Measurements from ENCODE around the gene RAB14. TPM values are rescaled to one million over a fixed set of nuclear protein-coding genes. Genes with fewer than 3 reads are reported as not detected.
"Not testable (repeated sequence)": the region's sequence is repeated elsewhere in the genome, so short reads cannot be mapped to it uniquely, and the experiment has no call there.

The RAB14 gene
- polyA plus RNA-seq, 3 donors = 108 to 111 (median 110) TPM

- no peak for DNase-seq (ENCODE audit: low read depth in 3 of 3, low spot score in 2 of 3)
Observed at GRCh38 chr9:121192959-121193640, 8.6 kb downstream of the RAB14 start.

GRCh38 chr9:121192518-121192917 lies 9.2 kb downstream of the RAB14 start:
- no peak for DNase-seq (ENCODE audit: low read depth in 3 of 3, low spot score in 2 of 3)

- DNase-seq (ENCODE audit: low read depth in 3 of 3, low spot score in 2 of 3) = no peak
Observed at GRCh38 chr9:121191235-121191634, 10.4 kb downstream of the RAB14 start.

GRCh38 chr9:121189660-121190059 lies 12.0 kb downstream of the RAB14 start:
- DNase-seq (ENCODE audit: low read depth in 3 of 3, low spot score in 2 of 3) = no peak

- no peak for DNase-seq (ENCODE audit: low read depth in 3 of 3, low spot score in 2 of 3)
Observed at GRCh38 chr9:121189006-121189405, 12.7 kb downstream of the RAB14 start.

GRCh38 chr9:121187636-121188305 lies 13.9 kb downstream of the RAB14 start:
- no peak for DNase-seq (ENCODE audit: low read depth in 3 of 3, low spot score in 2 of 3)

GRCh38 chr9:121185774-121186403 lies 15.8 kb downstream of the RAB14 start:
- no peak for DNase-seq (ENCODE audit: low read depth in 3 of 3, low spot score in 2 of 3)

- no peak for DNase-seq (ENCODE audit: low read depth in 3 of 3, low spot score in 2 of 3)
Observed at GRCh38 chr9:121185178-121185745, 16.4 kb downstream of the RAB14 start.

- no peak for DNase-seq (ENCODE audit: low read depth in 3 of 3, low spot score in 2 of 3)
Observed at GRCh38 chr9:121184463-121184862, 17.2 kb downstream of the RAB14 start.

GRCh38 chr9:121183666-121184423 lies 17.8 kb downstream of the RAB14 start:
- DNase-seq (ENCODE audit: low read depth in 3 of 3, low spot score in 2 of 3) = no peak

GRCh38 chr9:121182989-121183388 lies 18.7 kb downstream of the RAB14 start:
- no peak for DNase-seq (ENCODE audit: low read depth in 3 of 3, low spot score in 2 of 3)

GRCh38 chr9:121182101-121182836 lies 19.4 kb downstream of the RAB14 start:
- no peak for DNase-seq (ENCODE audit: low read depth in 3 of 3, low spot score in 2 of 3)

- no peak for DNase-seq (ENCODE audit: low read depth in 3 of 3, low spot score in 2 of 3)
Observed at GRCh38 chr9:121179930-121180681, 21.6 kb downstream of the RAB14 start.

GRCh38 chr9:121179373-121179721 lies 22.3 kb downstream of the RAB14 start:
- not testable (repeated sequence) for DNase-seq (ENCODE audit: low read depth in 3 of 3, low spot score in 2 of 3)

- DNase-seq (ENCODE audit: low read depth in 3 of 3, low spot score in 2 of 3) = no peak
Observed at GRCh38 chr9:121178676-121179372, 22.8 kb downstream of the RAB14 start.

- no peak for DNase-seq (ENCODE audit: low read depth in 3 of 3, low spot score in 2 of 3)
Observed at GRCh38 chr9:121173501-121173900, 28.2 kb downstream of the RAB14 start.

GRCh38 chr9:121172726-121173487 lies 28.8 kb downstream of the RAB14 start:
- DNase-seq (ENCODE audit: low read depth in 3 of 3, low spot score in 2 of 3) = no peak

GRCh38 chr9:121171236-121171635 lies 30.4 kb downstream of the RAB14 start:
- DNase-seq (ENCODE audit: low read depth in 3 of 3, low spot score in 2 of 3) = no peak

Measured in right renal cortex interstitium (tissue), 3 donors.